ENCODE measurements around the gene CORO7. TPM values are rescaled to one million over a fixed set of nuclear protein-coding genes. Genes with fewer than 3 reads are reported as not detected.

Gene CORO7
- total and polyA plus RNA-seq, 7 donors = 3.4 to 7.9 (median 5.8) TPM

DNA sequence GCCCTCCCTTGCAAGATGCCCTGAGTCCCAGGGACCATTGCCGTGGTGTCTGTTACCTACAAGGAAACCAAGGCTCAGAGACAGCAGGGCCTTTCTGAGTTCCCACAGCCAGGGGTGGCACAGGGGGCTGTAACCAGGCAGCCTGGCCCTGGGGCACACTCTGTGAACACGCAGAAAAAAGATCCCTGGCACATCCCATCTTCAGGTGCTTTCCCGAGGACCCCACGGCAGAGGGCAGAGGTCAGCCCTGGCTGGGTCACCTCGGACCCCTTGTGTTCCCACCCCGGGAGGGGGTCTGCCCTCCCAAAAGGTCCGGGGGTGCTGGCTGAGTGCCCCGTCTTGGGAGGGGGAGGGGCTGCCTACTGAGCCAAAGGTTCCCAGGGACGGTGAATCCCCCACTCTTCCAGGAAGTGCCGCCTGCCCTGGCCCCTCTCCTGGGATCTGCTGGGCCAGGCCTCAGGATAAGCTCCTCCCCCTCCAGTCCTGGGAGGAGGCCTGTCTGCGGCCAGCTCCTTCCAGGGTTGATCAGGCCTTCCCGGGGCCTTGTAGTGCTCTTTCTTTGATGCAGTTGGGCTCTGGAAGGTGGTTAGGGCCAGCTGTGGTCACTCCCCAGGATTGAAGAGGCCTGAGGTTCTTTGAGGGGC lies 92.4 kb downstream of the CORO7 start:
- peak; percentile 63 to 80 for DNase-seq
- intact Hi-C loops (cut with DNase I) = loop anchor here in 1 of 2 donors (10.0 kb wide), 1 partner anchor 59 kb away; no protein-coding TSS in a partner anchor

DNA sequence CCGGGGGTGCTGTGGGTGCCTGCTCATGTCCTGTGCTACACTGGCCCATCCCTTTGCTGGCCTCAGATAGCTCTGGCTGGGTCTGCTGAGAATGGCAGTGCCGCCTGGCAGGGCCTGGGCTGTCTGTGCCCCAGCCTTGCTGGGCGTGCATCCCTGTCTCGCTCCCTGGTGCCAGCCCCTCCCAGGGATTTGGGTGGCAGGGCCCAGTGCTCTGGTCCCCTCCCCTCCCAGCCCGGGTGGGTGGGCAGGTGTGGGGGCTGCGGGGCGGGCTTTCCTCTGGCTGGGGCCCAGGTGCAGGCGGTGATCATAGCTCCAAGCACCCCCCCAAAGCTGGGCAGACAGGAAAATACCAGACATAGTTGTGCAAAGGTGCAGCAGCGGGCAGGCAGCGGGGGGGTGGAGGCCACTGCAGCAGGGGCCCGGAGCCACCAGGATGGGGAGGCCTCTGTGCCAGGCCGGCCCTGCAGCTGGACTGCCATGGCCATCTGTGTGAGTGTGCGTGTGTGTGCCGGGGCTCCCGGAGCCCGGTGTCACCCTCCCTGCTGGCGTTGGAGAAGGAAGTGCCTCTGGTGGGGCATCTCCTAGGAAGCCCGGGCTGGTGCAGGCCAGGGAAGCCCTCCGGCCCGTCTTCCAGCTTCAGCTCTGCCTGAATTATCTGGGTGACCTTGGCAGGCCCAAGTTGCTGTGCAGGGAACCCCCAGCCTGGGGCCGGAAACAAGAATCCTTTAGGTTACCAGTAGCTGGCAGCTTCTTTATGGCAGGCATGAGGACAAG lies 93.1 kb downstream of the CORO7 start:
- Histone ChIP-seq H3K27me3 (ENCODE audit: insufficient read depth in 3 of 3, low read length in 2 of 3) (peaks cover 0 to 12% (median 0%) of the 10 kb centered on the region in 3 donors), H3K4me3 (no peak overlapping the region), H3K4me1 (peaks cover 12% of the 10 kb centered on the region), H3K27ac (peak overlapping the region; percentile 53), H3K9me3 (no peaks in the 10 kb centered on the region), H3K36me3 (ENCODE audit: insufficient read depth in 1 of 2, low read depth in 1 of 2) (no peaks in the 10 kb centered on the region)
- ATAC-seq (no peak), DNase-seq (peak in 1 of 2 donors; percentile 53)
- TF ChIP-seq, protein P1, sequence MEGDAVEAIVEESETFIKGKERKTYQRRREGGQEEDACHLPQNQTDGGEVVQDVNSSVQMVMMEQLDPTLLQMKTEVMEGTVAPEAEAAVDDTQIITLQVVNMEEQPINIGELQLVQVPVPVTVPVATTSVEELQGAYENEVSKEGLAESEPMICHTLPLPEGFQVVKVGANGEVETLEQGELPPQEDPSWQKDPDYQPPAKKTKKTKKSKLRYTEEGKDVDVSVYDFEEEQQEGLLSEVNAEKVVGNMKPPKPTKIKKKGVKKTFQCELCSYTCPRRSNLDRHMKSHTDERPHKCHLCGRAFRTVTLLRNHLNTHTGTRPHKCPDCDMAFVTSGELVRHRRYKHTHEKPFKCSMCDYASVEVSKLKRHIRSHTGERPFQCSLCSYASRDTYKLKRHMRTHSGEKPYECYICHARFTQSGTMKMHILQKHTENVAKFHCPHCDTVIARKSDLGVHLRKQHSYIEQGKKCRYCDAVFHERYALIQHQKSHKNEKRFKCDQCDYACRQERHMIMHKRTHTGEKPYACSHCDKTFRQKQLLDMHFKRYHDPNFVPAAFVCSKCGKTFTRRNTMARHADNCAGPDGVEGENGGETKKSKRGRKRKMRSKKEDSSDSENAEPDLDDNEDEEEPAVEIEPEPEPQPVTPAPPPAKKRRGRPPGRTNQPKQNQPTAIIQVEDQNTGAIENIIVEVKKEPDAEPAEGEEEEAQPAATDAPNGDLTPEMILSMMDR (IDR thresholded peaks at IDR 0.05) = no peak
- intact Hi-C loops (cut with DNase I) = loop anchor here in 1 of 2 donors (10.0 kb wide), 1 partner anchor 58 kb away; no protein-coding TSS in a partner anchor
- WGBS, 3 donors = 52 to 62% (median 60%) methylated on average over 18 to 21 of the region's 21 CpGs

More for the DNA sequence above, 92.4 kb downstream of the CORO7 start:
- H3K4me3 ChIP-seq = no peak overlapping the region
- WGBS, 3 donors = 24 to 49% (median 32%) methylated on average over 8 to 12 of the region's 12 CpGs
- H3K27ac ChIP-seq = peak overlapping the region; percentile 53
- peaks cover 0 to 11% (median 0%) of the 10 kb centered on the region in 3 donors for H3K27me3 ChIP-seq (ENCODE audit: insufficient read depth in 3 of 3, low read length in 2 of 3)
- ATAC-seq = peak in 1 of 4 donors; percentile 30
- TF ChIP-seq, protein P1 (IDR thresholded peaks at IDR 0.05) = no peak
- no peaks in the 10 kb centered on the region for H3K9me3 ChIP-seq
- H3K4me1 ChIP-seq = peaks cover 15% of the 10 kb centered on the region
- no peaks in the 10 kb centered on the region for H3K36me3 ChIP-seq (ENCODE audit: insufficient read depth in 1 of 2, low read depth in 1 of 2)

DNA sequence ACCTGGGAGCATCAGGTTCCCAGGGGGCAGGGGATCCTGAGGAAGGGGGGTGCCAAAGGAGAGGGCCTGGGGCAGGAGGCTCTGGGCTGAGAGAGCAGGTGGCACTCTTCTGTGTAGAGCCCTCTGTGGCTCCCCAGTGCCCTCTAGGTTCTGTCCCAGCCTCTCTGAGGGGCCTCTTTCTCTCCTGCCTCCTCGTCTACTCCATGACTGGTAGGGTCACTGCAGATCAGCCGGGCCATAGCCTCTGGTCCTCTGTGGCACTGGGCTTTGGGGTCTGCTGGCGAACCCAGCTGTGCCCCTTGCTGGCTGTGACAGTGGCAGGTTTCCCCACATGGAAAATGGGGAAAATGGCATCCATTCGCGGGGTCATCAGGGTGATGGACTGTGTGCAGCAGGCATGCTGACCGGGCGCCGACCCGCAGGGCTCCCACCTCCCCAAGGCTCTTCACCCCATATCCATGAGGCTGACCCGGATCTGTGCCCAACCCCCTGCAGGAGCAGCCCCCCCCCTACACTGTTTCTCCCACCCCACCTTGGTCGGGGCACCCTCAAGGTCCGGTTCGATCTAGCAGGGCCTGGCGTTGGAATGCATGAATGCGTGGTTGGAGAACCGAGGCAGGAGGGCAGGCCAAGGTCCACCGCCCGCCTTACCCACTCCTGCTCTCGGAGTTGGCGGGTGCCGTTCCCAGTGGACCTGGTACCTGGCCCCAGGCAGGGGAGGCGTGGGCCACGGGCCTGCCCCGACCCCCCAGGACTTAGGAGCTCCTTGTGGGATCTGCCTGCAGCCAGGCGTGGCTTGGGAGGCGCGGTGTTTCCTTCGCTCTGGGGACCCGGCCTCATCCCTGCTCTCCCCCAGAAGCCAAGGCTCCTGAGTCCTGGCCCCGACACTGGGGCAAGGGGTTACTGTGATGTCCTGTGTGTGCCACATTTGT lies 94.0 kb downstream of the CORO7 start:
- TF ChIP-seq, protein P1 (IDR thresholded peaks at IDR 0.05) = no peak
- no peak overlapping the region for H3K27ac ChIP-seq
- H3K27me3 ChIP-seq (ENCODE audit: insufficient read depth in 3 of 3, low read length in 2 of 3) = peaks cover 0 to 12% (median 0%) of the 10 kb centered on the region in 3 donors
- no peak for ATAC-seq
- peaks cover 7% of the 10 kb centered on the region for H3K4me1 ChIP-seq
- no peaks in the 10 kb centered on the region for H3K36me3 ChIP-seq (ENCODE audit: insufficient read depth in 1 of 2, low read depth in 1 of 2)
- WGBS, 3 donors = 77 to 83% (median 78%) methylated on average over 29 to 30 of the region's 30 CpGs
- H3K9me3 ChIP-seq = no peaks in the 10 kb centered on the region
- no peak overlapping the region for H3K4me3 ChIP-seq
- peak in 1 of 2 donors; percentile 55 for DNase-seq
- intact Hi-C loops (cut with DNase I) = loop anchor here in 1 of 2 donors (10.0 kb wide), 1 partner anchor 58 kb away; no protein-coding TSS in a partner anchor

DNA sequence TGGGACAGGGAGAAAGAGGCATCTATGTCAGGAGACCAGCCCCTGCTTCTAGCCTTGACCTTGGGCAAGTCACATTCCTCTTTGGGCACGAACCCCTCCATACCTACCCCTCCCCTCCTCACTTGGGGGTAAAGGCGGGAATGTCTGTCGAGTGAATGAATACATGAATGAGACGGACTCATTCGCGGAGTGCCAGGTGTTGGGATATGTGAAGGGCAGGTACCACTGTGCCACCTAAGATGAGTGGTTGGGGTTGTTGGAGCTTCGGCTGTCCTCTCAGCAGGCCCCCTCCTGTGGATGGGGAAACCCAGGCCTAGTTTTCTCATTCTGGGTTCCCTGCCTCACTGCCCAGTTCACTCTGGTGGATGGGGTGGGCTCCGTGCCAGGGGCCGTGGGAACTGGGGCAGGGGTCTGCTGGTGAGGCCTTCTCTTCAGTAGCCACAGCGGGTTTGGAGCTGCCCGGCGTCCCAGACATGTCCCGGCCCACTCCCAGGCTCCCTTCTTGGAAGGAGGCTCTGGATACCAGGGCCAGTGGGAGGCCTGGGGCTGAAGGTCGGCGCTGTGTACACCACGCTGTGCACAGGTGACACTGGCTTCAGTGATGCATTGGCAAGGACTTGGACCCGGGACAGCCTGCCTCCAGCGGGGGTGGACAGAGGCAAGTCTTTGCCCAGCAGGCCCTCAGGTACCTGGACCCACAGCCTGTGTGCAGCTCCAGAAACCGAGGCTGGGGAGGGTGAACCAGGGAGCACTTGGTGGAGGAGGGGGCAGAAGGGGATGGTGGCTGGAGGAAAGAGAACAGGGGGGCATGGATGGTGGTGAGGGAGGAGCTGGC lies 94.9 kb downstream of the CORO7 start:
- DNase-seq = no peak
- H3K27ac ChIP-seq = no peak overlapping the region

More for the DNA sequence above, 94.9 kb downstream of the CORO7 start:
- TF ChIP-seq, protein P1 (IDR thresholded peaks at IDR 0.05) = no peak
- H3K4me1 ChIP-seq = peaks cover 5% of the 10 kb centered on the region
- no peaks in the 10 kb centered on the region for H3K9me3 ChIP-seq
- H3K36me3 ChIP-seq (ENCODE audit: insufficient read depth in 1 of 2, low read depth in 1 of 2) = no peaks in the 10 kb centered on the region
- no peak overlapping the region for H3K4me3 ChIP-seq
- peaks cover 0 to 16% (median 0%) of the 10 kb centered on the region in 3 donors for H3K27me3 ChIP-seq (ENCODE audit: insufficient read depth in 3 of 3, low read length in 2 of 3)
- intact Hi-C loops (cut with DNase I) = loop anchor here in 1 of 2 donors (10.0 kb wide), 1 partner anchor 57 kb away; no protein-coding TSS in a partner anchor
- 80 to 90% (median 85%) methylated on average over 17 to 19 of the region's 19 CpGs for WGBS, 3 donors
- no peak for ATAC-seq

Measured in psoas muscle (tissue), 8 donors.